ENCODE data around the gene NXNL1.

DNA sequence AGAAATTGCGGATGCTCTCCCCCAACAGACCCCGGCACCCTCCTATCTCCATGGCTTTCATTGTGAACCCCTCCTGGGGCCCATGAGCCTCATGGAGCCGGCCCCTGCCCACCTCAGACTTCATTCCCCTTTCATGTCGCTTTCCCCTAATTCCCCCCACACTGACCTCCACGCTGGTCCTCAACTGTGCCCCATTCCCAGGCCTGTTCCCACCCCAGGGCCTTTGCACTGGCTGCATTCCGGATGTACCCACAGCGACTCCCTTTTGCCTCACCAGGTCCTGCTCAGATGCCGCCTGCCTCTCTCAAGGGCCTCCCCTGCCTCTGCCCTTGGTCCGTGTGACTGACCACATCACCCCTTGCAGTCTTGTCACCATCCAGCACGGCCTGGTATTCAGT lies 22.9 kb upstream of the NXNL1 start:
- TF ChIP-seq, protein P1, sequence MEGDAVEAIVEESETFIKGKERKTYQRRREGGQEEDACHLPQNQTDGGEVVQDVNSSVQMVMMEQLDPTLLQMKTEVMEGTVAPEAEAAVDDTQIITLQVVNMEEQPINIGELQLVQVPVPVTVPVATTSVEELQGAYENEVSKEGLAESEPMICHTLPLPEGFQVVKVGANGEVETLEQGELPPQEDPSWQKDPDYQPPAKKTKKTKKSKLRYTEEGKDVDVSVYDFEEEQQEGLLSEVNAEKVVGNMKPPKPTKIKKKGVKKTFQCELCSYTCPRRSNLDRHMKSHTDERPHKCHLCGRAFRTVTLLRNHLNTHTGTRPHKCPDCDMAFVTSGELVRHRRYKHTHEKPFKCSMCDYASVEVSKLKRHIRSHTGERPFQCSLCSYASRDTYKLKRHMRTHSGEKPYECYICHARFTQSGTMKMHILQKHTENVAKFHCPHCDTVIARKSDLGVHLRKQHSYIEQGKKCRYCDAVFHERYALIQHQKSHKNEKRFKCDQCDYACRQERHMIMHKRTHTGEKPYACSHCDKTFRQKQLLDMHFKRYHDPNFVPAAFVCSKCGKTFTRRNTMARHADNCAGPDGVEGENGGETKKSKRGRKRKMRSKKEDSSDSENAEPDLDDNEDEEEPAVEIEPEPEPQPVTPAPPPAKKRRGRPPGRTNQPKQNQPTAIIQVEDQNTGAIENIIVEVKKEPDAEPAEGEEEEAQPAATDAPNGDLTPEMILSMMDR (IDR thresholded peaks at IDR 0.05), result no peak
- TF ChIP-seq EP300 (IDR thresholded peaks at IDR 0.05), result no peak
